ENCODE measurements around the gene CRELD2. TPM values are rescaled to one million over a fixed set of nuclear protein-coding genes. Genes with fewer than 3 reads are reported as not detected.

The CRELD2 gene
- total and polyA plus RNA-seq, 2 of the 13 experiments (the other 11 are each of a cell fraction or from before 2014, with no cell fraction given) = 17.2 to 44.7 TPM

- TF ChIP-seq AHDC1 (CRISPR knock-in tag; IDR thresholded peaks at IDR 0.05; ENCODE audit: borderline replicate concordance) (no peak), ZBTB2 (CRISPR knock-in tag; IDR thresholded peaks at IDR 0.05; ENCODE audit: low read depth) (no peak), SP2 (CRISPR knock-in tag; IDR thresholded peaks at IDR 0.05) (no peak), HMGXB3 (CRISPR knock-in tag; IDR thresholded peaks at IDR 0.05; ENCODE audit: borderline replicate concordance) (no peak), POGZ (CRISPR knock-in tag; IDR thresholded peaks at IDR 0.05) (no peak), ZNF484 (CRISPR knock-in tag; IDR thresholded peaks at IDR 0.05; ENCODE audit: borderline replicate concordance, low read depth) (no peak), ZNF773 (CRISPR knock-in tag; IDR thresholded peaks at IDR 0.05; ENCODE audit: borderline replicate concordance) (no peak), TRAFD1 (CRISPR knock-in tag; IDR thresholded peaks at IDR 0.05; ENCODE audit: borderline replicate concordance) (no peak), ZNF563 (CRISPR knock-in tag; IDR thresholded peaks at IDR 0.05) (0 out of 2 replicates have a peak, but pooled peaks have one; percentile 5), KMT2A (CRISPR knock-in tag; IDR thresholded peaks at IDR 0.05) (no peak), PHF5A (CRISPR knock-in tag; IDR thresholded peaks at IDR 0.05; ENCODE audit: low read depth, unreplicated experiment) (no peak), ZZZ3 (CRISPR knock-in tag; IDR thresholded peaks at IDR 0.05; ENCODE audit: borderline replicate concordance) (no peak), HCFC1 (IDR thresholded peaks at IDR 0.05; ENCODE audit: low read depth, low read length) (no peak), STAG1 (CRISPR knock-in tag; IDR thresholded peaks at IDR 0.05) (no peak), NR2F6 (IDR thresholded peaks at IDR 0.05) (peak; percentile 66), NR2F6 (CRISPR knock-in tag; IDR thresholded peaks at IDR 0.05) (no peak; the same call in 1 of the 2 replicates)
Observed at GRCh38 chr22:49962751-49963646, 44.6 kb downstream of the CRELD2 start (continued).

Data from HepG2 (cell line).